ENCODE data around the gene CTNNA1.
"Not testable (repeated sequence)": the region's sequence is repeated elsewhere in the genome, so short reads cannot be mapped to it uniquely, and the experiment has no call there.

CTNNA1 gene

DNA sequence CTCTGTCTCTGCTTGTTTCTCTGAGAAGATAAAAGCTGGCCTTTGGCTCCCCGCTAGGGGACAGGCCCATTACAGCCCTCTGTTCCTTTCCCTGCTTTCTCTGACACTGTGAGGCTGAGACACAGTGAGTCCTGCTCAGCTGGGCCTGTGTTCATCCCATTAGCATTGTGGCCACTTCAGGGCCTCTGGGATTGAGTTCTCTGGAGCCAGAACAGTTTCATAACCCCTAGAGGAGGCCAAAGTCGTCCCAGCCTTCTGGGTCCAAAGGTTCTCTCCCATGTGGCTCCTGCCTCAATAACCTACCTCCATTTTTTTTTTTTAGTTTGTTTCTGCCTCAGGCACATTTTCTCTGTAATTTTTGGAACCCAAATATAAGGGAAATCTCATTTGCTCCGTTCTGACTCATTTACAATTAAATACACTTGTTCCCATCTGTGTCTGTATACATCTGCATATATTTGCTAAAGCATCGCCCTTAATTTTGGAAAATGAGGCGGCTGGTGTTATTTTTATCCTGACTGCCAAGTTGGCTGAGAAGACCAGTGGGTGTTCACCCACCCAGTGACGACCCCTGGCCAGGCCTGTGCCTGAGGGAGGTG, 27.3 kb upstream of the CTNNA1 start:
- H3K4me3 Mint-ChIP-seq, result no peak overlapping the region
- TF ChIP-seq, protein P1, sequence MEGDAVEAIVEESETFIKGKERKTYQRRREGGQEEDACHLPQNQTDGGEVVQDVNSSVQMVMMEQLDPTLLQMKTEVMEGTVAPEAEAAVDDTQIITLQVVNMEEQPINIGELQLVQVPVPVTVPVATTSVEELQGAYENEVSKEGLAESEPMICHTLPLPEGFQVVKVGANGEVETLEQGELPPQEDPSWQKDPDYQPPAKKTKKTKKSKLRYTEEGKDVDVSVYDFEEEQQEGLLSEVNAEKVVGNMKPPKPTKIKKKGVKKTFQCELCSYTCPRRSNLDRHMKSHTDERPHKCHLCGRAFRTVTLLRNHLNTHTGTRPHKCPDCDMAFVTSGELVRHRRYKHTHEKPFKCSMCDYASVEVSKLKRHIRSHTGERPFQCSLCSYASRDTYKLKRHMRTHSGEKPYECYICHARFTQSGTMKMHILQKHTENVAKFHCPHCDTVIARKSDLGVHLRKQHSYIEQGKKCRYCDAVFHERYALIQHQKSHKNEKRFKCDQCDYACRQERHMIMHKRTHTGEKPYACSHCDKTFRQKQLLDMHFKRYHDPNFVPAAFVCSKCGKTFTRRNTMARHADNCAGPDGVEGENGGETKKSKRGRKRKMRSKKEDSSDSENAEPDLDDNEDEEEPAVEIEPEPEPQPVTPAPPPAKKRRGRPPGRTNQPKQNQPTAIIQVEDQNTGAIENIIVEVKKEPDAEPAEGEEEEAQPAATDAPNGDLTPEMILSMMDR (IDR thresholded peaks at IDR 0.05; ENCODE audit: unreplicated experiment in 3 of 3), result no peak
- peaks cover 4% of the 10 kb centered on the region for H3K27me3 Mint-ChIP-seq (ENCODE audit: low read depth)
- H3K9me3 Mint-ChIP-seq, result no peaks in the 10 kb centered on the region
- peak overlapping the region; percentile 80 to 86 (median 83) for H3K27ac Mint-ChIP-seq
- peaks cover 31% of the 10 kb centered on the region for H3K4me1 Mint-ChIP-seq
- H3K36me3 Mint-ChIP-seq (ENCODE audit: low read depth), result no peaks in the 10 kb centered on the region

DNA sequence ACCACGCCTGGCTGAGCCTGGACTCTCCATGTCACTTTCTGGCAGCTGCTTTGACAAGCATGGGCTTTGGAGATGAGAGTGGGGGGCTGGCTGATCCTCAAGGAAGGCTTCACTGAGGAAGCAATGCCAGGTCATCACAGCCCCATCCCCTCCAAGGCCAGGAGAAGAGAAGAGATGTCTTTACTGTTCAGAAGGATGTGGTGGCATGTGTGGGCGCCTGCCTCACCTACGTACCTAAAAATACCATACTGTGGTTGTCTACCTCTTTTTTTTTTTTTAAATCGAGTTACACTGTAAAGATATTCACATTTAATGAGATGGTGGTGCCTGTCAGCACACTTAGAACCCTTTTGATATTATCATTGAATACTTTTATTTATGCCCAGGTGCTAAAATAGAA, 26.4 kb upstream of the CTNNA1 start:
- Mint-ChIP-seq H3K4me1 (peaks cover 31% of the 10 kb centered on the region), H3K36me3 (ENCODE audit: low read depth) (no peaks in the 10 kb centered on the region), H3K9me3 (no peaks in the 10 kb centered on the region)

DNA sequence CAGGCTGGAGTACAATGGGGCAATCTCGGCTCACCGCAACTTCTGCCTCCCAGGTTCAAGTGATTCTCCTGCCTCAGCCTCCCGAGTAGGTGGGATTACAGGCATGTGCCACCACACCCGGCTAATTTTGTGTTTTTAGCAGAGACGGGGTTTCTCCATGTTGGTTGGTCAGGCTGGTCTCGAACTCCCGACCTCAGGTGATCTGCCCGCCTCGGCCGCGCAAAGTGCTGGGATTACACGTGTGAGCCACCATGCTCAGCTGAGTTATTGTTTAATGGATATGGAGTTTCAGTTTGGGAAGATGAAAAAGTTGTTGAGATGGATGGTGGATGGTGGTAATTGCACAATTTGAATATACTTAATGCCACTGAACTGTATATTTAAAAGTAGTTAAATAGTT, 22.7 kb upstream of the CTNNA1 start:
- peaks cover 14% of the 10 kb centered on the region for H3K4me1 Mint-ChIP-seq
- not testable (repeated sequence) for H3K27ac Mint-ChIP-seq; H3K9me3 Mint-ChIP-seq; H3K36me3 Mint-ChIP-seq (ENCODE audit: low read depth); H3K4me3 Mint-ChIP-seq; H3K27me3 Mint-ChIP-seq (ENCODE audit: low read depth)

More for the DNA sequence above, 26.4 kb upstream of the CTNNA1 start:
- TF ChIP-seq, protein P1 (IDR thresholded peaks at IDR 0.05; ENCODE audit: unreplicated experiment in 3 of 3), result no peak
- Mint-ChIP-seq H3K27me3 (ENCODE audit: low read depth) (peaks cover 1% of the 10 kb centered on the region), H3K27ac (no peak overlapping the region), H3K4me3 (no peak overlapping the region)

DNA sequence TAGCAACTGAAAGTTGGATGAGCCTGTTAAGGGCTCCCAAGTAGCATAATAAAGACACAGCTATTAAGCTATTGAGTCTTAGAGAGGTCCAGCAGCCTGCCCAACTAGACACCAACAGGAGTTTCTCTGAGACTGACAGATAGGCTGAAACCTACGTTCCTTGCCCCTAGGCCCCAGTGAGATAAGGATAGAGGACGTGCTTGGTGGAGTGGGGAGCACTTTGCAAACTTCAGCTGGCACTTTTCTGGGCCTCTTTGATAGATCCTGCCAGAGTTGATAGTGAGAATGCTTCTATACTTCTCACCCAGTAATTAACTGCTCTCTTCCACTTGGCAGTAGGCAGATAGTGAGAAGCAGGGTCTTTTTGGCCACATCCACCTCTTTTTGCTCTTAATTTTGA, 20.8 kb upstream of the CTNNA1 start:
- Mint-ChIP-seq H3K36me3 (ENCODE audit: low read depth) (no peaks in the 10 kb centered on the region), H3K27me3 (ENCODE audit: low read depth) (no peaks in the 10 kb centered on the region), H3K4me1 (peaks cover 2% of the 10 kb centered on the region), H3K9me3 (no peaks in the 10 kb centered on the region), H3K4me3 (no peak overlapping the region), H3K27ac (no peak overlapping the region)
- TF ChIP-seq, protein P1 (IDR thresholded peaks at IDR 0.05; ENCODE audit: unreplicated experiment in 3 of 3), result no peak

DNA sequence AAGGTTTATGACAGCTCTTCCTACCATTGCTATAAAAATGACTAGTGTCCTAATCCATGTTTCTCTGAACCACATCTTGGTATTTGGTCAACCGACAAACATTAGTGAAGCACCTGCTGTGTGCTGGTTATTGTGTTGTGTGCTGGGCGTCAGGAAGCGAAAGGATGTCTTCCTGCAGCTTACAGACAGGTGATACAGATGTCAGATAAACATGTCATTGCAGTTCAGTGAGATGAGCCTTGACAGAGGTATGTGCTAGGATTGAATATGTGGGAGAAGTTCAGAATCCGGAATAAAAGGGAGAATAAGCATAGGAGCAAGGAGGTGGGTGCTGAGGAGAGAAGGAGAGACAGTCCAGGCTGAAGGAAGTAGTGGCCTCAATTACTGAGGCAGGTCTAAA, 20.3 kb upstream of the CTNNA1 start:
- no peaks in the 10 kb centered on the region for H3K36me3 Mint-ChIP-seq (ENCODE audit: low read depth)
- TF ChIP-seq, protein P1 (IDR thresholded peaks at IDR 0.05; ENCODE audit: unreplicated experiment in 3 of 3), result no peak
- no peak overlapping the region for H3K4me3 Mint-ChIP-seq
- H3K27ac Mint-ChIP-seq, result no peak overlapping the region
- H3K4me1 Mint-ChIP-seq, result no peaks in the 10 kb centered on the region
- no peaks in the 10 kb centered on the region for H3K9me3 Mint-ChIP-seq
- no peaks in the 10 kb centered on the region for H3K27me3 Mint-ChIP-seq (ENCODE audit: low read depth)

DNA sequence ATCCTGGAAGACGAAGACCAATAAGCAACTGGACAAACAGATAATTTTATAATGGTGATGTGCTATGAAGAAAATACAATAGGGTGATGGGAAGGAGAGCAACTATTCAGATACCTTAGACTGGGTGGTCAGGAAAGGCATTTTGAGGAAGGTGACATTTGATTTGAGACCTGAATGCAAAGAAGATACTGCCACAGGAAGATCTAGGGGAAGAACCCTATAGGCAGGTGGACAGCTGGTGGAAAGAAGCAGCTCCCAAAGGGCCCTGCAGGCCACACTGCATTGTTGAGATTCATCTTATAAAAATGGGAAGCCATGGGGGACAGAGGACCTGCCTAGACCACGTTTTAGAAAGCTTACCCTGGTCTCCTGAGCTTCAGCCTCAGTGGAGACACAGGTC, 19.7 kb upstream of the CTNNA1 start:
- TF ChIP-seq, protein P1 (IDR thresholded peaks at IDR 0.05; ENCODE audit: unreplicated experiment in 3 of 3), result no peak
- Mint-ChIP-seq H3K36me3 (ENCODE audit: low read depth) (no peaks in the 10 kb centered on the region), H3K4me3 (no peak overlapping the region), H3K27ac (no peak overlapping the region), H3K27me3 (ENCODE audit: low read depth) (no peaks in the 10 kb centered on the region), H3K4me1 (no peaks in the 10 kb centered on the region), H3K9me3 (no peaks in the 10 kb centered on the region)
